WTC11 (cell line): ENCODE results near the gene TAF6. TPM values are rescaled to one million over a fixed set of nuclear protein-coding genes. Genes with fewer than 3 reads are reported as not detected.

Experiments
- ATAC-seq: fragments of 200-7000 bp; cut with Tn5 transposase; 2 replicates; pipeline ENCODE4 v1.10.0; 2021; ENCODE audit warnings: mild to moderate bottlenecking, moderate library complexity
- CTCF ChIA-PET: fragments of 300-600 bp; sonication (Branson Sonifier 250); formaldehyde crosslinking; loops from one replicate; lab custom pipeline; 2021; ENCODE audit warnings: antibody characterized with exemption; lab: Charles Lee
- POLR2A ChIA-PET: fragments of 350-600 bp; sonication (Branson Sonifier 250); formaldehyde crosslinking; loops from one replicate; lab custom pipeline; 2021; ENCODE audit warnings: antibody characterized with exemption; lab: Charles Lee
- DNase-seq: peaks from one replicate; pipeline ENCODE4 v3.0.0; 2021; ENCODE audit warnings: low spot score
- H3K27ac Mint-ChIP-seq: 2 replicates; pipeline ENCODE4 v1.8.0; 2021; ENCODE audit warnings: mixed read lengths
- H3K27me3 Mint-ChIP-seq: 2 replicates; pipeline ENCODE4 v1.8.0; 2021; ENCODE audit warnings: low read depth, mild to moderate bottlenecking, moderate library complexity, mixed read lengths
- H3K36me3 Mint-ChIP-seq: 2 replicates; pipeline ENCODE4 v1.8.0; 2021; ENCODE audit warnings: mixed read lengths
- H3K4me1 Mint-ChIP-seq: 2 replicates; pipeline ENCODE4 v1.8.0; 2022; ENCODE audit warnings: mixed read lengths
- H3K4me3 Mint-ChIP-seq: 2 replicates; pipeline ENCODE4 v1.8.0; 2021; ENCODE audit warnings: mild to moderate bottlenecking, moderate library complexity, mixed read lengths
- H3K9me3 Mint-ChIP-seq: 2 replicates; pipeline ENCODE4 v1.8.0; 2021; ENCODE audit warnings: mixed read lengths
- CBFB ChIP-seq: sonication (generic); formaldehyde crosslinking; IDR thresholded peaks from 2 replicates; pipeline ENCODE4 v1.8.1; 2022; ENCODE audit warnings: mild to moderate bottlenecking, low read depth, missing genetic modification reagents
- ELF4 ChIP-seq: sonication (generic); formaldehyde crosslinking; IDR thresholded peaks from 2 replicates; pipeline ENCODE4 v1.8.1; 2022; ENCODE audit warnings: low read depth, mild to moderate bottlenecking, moderate library complexity, missing genetic modification reagents
- EMX1 ChIP-seq: fragments of 250-450 bp; sonication (Bioruptor Pico); IDR thresholded peaks from 2 replicates; pipeline ENCODE4 v1.8.0; 2021; ENCODE audit warnings: mild to moderate bottlenecking
- ETV6 ChIP-seq: sonication (generic); formaldehyde crosslinking; IDR thresholded peaks from 2 replicates; pipeline ENCODE4 v1.8.1; 2022; ENCODE audit warnings: mild to moderate bottlenecking, missing genetic modification reagents
- FOXJ3 ChIP-seq: sonication (generic); formaldehyde crosslinking; IDR thresholded peaks from 2 replicates; pipeline ENCODE4 v1.9.0; 2021; ENCODE audit warnings: missing genetic modification reagents, mild to moderate bottlenecking, borderline replicate concordance
- FOXK1 ChIP-seq: sonication (generic); formaldehyde crosslinking; IDR thresholded peaks from 2 replicates; pipeline ENCODE4 v1.8.0; 2022; ENCODE audit warnings: mild to moderate bottlenecking, moderate library complexity, missing genetic modification reagents
- HMGA2 ChIP-seq: fragments of 250-450 bp; sonication (Bioruptor Pico); IDR thresholded peaks from 2 replicates; pipeline ENCODE4 v1.4.0; 2021; ENCODE audit warnings: mild to moderate bottlenecking, moderate library complexity
- OVOL2 ChIP-seq: fragments of 250-450 bp; sonication (Bioruptor Pico); IDR thresholded peaks from 2 replicates; pipeline ENCODE4 v1.9.0; 2021; ENCODE audit warnings: mild to moderate bottlenecking, borderline replicate concordance
- RELA ChIP-seq: sonication (generic); formaldehyde crosslinking; IDR thresholded peaks from 2 replicates; pipeline ENCODE4 v1.8.1; 2022; ENCODE audit warnings: missing genetic modification reagents, mild to moderate bottlenecking, borderline replicate concordance
- SP1 ChIP-seq: sonication (generic); formaldehyde crosslinking; conservative IDR thresholded peaks from 2 replicates; pipeline ENCODE4 v1.8.1; 2022; ENCODE audit warnings: missing genetic modification reagents
- ZNF121 ChIP-seq: sonication (generic); formaldehyde crosslinking; IDR thresholded peaks from 2 replicates; pipeline ENCODE4 v1.8.0; 2023; ENCODE audit warnings: missing genetic modification reagents
- ZNF219 ChIP-seq: sonication (generic); formaldehyde crosslinking; IDR thresholded peaks from 2 replicates; pipeline ENCODE4 v1.8.0; 2023; ENCODE audit warnings: missing genetic modification reagents, mild to moderate bottlenecking, borderline replicate concordance
- ZNF232 ChIP-seq: sonication (generic); formaldehyde crosslinking; IDR thresholded peaks from 2 replicates; pipeline ENCODE4 v1.8.0; 2022; ENCODE audit warnings: mild to moderate bottlenecking, missing genetic modification reagents
- ZNF317 ChIP-seq: sonication (generic); formaldehyde crosslinking; IDR thresholded peaks from 2 replicates; pipeline ENCODE4 v1.8.1; 2023; ENCODE audit warnings: low read depth, mild to moderate bottlenecking, moderate library complexity, missing genetic modification reagents, borderline replicate concordance
- total RNA-seq: library from RNA; stranded (reverse); gene quantifications from 3 replicates; pipeline ENCODE4 v1.2.3, GENCODE V29; 2021
- TF ChIP-seq, protein P1 (sequence below): sonication (generic); formaldehyde crosslinking; IDR thresholded peaks from 2 replicates; pipeline ENCODE4 v1.8.1; 2022; ENCODE audit warnings: missing genetic modification reagents, borderline replicate concordance
- TF ChIP-seq, protein P2 (sequence below): sonication (generic); formaldehyde crosslinking; IDR thresholded peaks from 2 replicates; pipeline ENCODE4 v1.8.0; 2022; ENCODE audit warnings: mild to moderate bottlenecking, missing genetic modification reagents
- TF ChIP-seq, protein P3 (sequence below): sonication (generic); formaldehyde crosslinking; IDR thresholded peaks from 2 replicates; pipeline ENCODE4 v1.8.0; 2023; ENCODE audit warnings: mild to moderate bottlenecking, missing genetic modification reagents
- TF ChIP-seq, protein P4 (sequence below): fragments of 250-450 bp; sonication (Bioruptor Pico); IDR thresholded peaks from 2 replicates; pipeline ENCODE4 v1.9.0; 2021; ENCODE audit warnings: moderate library complexity, mild to moderate bottlenecking, inconsistent platforms, borderline replicate concordance
- TF ChIP-seq, protein P5 (sequence below): sonication (generic); formaldehyde crosslinking; IDR thresholded peaks from 2 replicates; pipeline ENCODE4 v1.8.1; 2023; ENCODE audit warnings: mild to moderate bottlenecking, missing genetic modification reagents
- TF ChIP-seq, protein P6 (sequence below): sonication (generic); formaldehyde crosslinking; conservative IDR thresholded peaks from 2 replicates; pipeline ENCODE4 v1.8.1; 2022; ENCODE audit warnings: mild to moderate bottlenecking, missing genetic modification reagents

TAF6 gene
- total RNA-seq, 1 experiment from 2014 or later: 121 TPM

DNA sequence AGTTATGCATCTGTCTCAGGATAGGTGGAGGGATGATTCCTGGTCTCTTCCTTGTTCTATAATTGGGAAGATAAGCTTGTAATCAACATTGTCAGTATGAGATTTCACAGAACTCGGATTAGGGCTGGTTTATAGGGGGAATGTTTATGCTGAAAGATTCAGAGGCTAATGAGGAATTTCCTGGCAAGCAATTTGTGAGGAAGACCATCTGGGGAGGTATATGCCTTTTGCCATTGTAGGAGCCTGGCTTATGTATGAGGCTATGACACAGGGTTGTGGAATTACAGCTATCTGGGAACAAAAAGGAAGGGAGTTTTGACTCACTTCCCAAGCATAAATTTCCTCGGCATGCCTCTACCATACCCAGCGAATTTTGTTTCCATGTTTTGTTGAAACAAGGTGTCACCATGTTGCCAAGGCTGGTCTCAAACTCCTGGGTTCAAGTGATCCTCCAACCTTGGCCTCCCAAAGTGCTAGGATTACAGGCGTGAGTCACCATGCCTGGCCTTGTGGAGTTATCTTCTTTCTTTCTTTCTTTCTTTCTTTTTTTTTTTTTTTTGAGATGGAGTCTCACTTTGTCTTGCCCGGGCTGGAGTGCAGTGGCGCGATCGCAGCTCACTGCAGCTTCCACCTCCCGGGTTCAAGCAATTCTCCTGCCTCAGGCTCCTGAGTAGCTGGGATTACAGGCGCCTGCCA, 32.0 kb downstream of the TAF6 start (continued):
- TF ChIP-seq, protein P1, sequence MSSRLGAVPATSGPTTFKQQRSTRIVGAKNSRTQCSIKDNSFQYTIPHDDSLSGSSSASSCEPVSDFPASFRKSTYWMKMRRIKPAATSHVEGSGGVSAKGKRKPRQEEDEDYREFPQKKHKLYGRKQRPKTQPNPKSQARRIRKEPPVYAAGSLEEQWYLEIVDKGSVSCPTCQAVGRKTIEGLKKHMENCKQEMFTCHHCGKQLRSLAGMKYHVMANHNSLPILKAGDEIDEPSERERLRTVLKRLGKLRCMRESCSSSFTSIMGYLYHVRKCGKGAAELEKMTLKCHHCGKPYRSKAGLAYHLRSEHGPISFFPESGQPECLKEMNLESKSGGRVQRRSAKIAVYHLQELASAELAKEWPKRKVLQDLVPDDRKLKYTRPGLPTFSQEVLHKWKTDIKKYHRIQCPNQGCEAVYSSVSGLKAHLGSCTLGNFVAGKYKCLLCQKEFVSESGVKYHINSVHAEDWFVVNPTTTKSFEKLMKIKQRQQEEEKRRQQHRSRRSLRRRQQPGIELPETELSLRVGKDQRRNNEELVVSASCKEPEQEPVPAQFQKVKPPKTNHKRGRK: no peak
- TF ChIP-seq, protein P2, sequence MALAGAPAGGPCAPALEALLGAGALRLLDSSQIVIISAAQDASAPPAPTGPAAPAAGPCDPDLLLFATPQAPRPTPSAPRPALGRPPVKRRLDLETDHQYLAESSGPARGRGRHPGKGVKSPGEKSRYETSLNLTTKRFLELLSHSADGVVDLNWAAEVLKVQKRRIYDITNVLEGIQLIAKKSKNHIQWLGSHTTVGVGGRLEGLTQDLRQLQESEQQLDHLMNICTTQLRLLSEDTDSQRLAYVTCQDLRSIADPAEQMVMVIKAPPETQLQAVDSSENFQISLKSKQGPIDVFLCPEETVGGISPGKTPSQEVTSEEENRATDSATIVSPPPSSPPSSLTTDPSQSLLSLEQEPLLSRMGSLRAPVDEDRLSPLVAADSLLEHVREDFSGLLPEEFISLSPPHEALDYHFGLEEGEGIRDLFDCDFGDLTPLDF: no peak
- TF ChIP-seq SP1 (no peak), ZNF219 (CRISPR knock-in tag) (no peak), HMGA2 (CRISPR knock-in tag) (no peak), ELF4 (no peak), ETV6 (no peak), RELA (no peak), FOXJ3 (CRISPR knock-in tag) (no peak), CBFB (no peak)
- TF ChIP-seq, protein P3, sequence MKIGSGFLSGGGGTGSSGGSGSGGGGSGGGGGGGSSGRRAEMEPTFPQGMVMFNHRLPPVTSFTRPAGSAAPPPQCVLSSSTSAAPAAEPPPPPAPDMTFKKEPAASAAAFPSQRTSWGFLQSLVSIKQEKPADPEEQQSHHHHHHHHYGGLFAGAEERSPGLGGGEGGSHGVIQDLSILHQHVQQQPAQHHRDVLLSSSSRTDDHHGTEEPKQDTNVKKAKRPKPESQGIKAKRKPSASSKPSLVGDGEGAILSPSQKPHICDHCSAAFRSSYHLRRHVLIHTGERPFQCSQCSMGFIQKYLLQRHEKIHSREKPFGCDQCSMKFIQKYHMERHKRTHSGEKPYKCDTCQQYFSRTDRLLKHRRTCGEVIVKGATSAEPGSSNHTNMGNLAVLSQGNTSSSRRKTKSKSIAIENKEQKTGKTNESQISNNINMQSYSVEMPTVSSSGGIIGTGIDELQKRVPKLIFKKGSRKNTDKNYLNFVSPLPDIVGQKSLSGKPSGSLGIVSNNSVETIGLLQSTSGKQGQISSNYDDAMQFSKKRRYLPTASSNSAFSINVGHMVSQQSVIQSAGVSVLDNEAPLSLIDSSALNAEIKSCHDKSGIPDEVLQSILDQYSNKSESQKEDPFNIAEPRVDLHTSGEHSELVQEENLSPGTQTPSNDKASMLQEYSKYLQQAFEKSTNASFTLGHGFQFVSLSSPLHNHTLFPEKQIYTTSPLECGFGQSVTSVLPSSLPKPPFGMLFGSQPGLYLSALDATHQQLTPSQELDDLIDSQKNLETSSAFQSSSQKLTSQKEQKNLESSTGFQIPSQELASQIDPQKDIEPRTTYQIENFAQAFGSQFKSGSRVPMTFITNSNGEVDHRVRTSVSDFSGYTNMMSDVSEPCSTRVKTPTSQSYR (CRISPR knock-in tag): no peak

DNA sequence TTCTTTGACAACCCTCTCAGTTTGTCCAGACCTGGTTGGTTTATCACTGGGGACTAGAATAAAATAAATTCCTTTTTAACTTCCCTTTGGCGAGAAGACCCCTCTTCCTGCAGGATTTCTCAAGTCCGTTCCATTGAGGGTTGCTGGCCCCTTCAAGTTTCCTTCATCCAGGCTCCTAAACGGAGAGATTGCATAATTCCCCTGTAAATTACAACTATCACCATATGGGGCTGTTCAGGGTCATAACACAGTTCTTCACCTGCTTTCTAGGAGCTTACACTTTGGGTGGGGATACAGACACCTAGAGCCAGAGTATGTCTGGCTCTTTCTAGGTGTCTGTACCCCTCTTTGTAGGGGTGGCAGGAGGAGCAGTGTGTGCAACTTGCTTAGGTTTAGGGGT, 33.6 kb downstream of the TAF6 start:
- CTCF ChIA-PET: no interaction called here
- H3K27me3 Mint-ChIP-seq: no peaks in the 10 kb centered on the region; the same call in 1 of the 2 replicates
- H3K4me1 Mint-ChIP-seq: peaks cover 25% of the 10 kb centered on the region
- no peak overlapping the region for H3K4me3 Mint-ChIP-seq
- H3K27ac Mint-ChIP-seq: no peak overlapping the region
- DNase-seq (no peak), ATAC-seq (no peak)
- H3K36me3 Mint-ChIP-seq: peaks cover 8% of the 10 kb centered on the region
- POLR2A ChIA-PET: no interaction called here
- no peaks in the 10 kb centered on the region for H3K9me3 Mint-ChIP-seq
- TF ChIP-seq FOXK1 (no peak), ZNF232 (CRISPR knock-in tag) (no peak), ZNF317 (CRISPR knock-in tag) (no peak), OVOL2 (CRISPR knock-in tag) (no peak), ZNF121 (CRISPR knock-in tag) (no peak), EMX1 (CRISPR knock-in tag) (no peak)
- TF ChIP-seq, protein P4, sequence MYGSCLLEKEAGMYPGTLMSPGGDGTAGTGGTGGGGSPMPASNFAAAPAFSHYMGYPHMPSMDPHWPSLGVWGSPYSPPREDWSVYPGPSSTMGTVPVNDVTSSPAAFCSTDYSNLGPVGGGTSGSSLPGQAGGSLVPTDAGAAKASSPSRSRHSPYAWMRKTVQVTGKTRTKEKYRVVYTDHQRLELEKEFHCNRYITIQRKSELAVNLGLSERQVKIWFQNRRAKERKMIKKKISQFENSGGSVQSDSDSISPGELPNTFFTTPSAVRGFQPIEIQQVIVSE: no peak
- TF ChIP-seq, protein P2: no peak
- TF ChIP-seq, protein P5, sequence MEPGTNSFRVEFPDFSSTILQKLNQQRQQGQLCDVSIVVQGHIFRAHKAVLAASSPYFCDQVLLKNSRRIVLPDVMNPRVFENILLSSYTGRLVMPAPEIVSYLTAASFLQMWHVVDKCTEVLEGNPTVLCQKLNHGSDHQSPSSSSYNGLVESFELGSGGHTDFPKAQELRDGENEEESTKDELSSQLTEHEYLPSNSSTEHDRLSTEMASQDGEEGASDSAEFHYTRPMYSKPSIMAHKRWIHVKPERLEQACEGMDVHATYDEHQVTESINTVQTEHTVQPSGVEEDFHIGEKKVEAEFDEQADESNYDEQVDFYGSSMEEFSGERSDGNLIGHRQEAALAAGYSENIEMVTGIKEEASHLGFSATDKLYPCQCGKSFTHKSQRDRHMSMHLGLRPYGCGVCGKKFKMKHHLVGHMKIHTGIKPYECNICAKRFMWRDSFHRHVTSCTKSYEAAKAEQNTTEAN (CRISPR knock-in tag): no peak
- TF ChIP-seq, protein P6, sequence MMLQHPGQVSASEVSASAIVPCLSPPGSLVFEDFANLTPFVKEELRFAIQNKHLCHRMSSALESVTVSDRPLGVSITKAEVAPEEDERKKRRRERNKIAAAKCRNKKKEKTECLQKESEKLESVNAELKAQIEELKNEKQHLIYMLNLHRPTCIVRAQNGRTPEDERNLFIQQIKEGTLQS (CRISPR knock-in tag): no peak
- TF ChIP-seq, all 79 proteins: peak for 0
